Occipital lobe (tissue), 3 donors: Measurements from ENCODE around the gene SLFN14. TPM values are rescaled to one million over a fixed set of nuclear protein-coding genes. Genes with fewer than 3 reads are reported as not detected.
"Not testable (repeated sequence)": the region's sequence is repeated elsewhere in the genome, so short reads cannot be mapped to it uniquely, and the experiment has no call there.

ENCODE experiments used
- DNase-seq: peaks from one replicate; lab custom pipeline; 2025; lab: John Stamatoyannopoulos, UW
- small RNA-seq: library from RNA; depleted of rRNA; stranded (forward); fragments of <200 nt; gene quantifications from one replicate; pipeline ENCODE3, GENCODE V24; 2014
- total RNA-seq: library from RNA; depleted of rRNA; stranded (reverse); fragments of >200 nt; gene quantifications from one replicate; pipeline ENCODE4 v1.2.3, GENCODE V29; 2014

The SLFN14 gene
- total RNA-seq, 1 donor from 2014 or later, result 0.31 TPM

DNA sequence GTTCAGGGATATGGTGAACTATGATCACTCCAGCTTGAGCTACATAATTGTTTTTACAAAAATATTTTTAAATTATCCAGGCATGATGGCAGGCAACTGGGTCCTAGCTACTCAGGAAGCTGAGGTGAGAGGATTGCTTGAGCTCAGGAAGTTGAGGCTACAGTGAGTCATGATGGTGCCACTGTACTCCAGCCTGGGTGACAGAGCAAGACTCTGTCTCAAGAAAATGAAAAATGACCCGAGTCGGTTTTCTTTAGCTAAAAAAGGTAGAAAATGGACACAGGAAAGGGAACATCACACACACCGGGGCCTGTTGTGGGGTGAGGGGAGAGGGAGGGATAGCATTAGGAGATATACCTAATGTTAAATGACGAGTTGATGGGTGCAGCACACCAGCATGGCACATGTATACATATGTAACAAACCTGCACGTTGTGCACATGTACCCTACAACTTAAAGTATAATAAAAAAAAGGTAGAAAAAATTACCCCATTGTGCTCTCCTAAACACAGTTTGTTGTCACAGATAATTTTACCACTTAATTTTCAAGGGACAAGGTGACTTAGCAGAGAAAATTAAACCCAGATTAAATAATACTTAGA, 38.9 kb downstream of the SLFN14 start:
- DNase-seq, result not testable (repeated sequence)

DNA sequence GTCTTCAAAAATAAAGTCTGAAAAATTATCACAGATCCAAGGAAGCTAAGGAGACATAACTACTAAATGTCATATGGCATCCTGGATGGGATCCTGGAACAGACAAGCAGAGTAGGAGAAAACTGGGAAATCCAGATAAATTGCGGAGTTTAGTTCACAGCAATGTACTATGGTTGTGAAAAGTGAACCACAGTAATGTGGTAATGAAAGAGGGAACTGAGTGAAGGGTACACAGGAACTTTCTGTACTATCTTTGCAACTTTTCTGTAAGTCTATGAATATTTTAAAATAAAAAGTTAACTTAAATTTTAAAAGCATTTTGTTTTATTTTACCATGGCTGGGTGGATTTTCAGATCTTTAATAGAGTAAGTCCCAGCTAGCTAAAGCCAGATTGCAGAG, 39.5 kb downstream of the SLFN14 start:
- no peak for DNase-seq

DNA sequence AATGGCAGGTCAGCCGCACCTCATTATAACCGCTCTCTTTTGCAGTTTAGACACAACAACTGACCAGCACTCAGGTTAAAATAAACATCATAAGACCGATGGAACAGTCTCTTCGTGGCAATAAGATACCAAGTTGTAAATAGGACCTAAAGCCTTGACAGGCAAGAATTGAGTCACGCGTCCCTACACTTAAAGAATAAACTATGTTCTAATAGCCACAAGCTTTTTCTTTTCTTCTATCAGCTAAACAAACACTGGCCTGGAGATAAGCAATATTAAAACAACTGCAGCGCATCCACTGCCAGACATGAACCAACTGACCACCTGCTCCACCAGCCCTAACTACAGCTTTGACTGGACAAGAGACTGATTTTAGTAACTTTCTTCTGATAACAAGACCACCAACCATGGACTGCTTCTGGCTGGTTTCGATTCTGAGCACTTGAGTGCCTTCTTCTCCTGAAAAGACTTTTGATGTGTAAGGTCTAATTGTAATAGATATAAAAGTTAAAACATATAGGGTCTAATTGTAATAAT, 40.6 kb downstream of the SLFN14 start:
- no peak for DNase-seq

DNA sequence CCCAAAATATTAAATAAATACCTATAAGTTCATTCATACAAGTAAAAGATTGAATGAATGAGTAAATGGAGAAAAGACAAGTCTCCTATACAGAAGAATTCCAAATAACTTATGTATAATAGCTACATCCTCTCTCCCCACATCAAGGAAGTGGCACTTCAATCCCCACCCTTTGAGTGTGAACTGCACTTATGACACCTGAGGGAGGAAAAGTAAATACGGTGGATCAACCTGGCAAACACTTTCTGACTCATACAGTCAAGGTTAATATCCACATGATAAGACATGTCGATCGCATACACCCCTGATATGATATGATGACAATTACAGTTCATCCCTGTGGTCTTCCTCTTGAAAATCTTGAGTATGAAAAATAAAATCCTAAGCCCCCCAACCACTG, 41.2 kb downstream of the SLFN14 start:
- no peak for DNase-seq

DNA sequence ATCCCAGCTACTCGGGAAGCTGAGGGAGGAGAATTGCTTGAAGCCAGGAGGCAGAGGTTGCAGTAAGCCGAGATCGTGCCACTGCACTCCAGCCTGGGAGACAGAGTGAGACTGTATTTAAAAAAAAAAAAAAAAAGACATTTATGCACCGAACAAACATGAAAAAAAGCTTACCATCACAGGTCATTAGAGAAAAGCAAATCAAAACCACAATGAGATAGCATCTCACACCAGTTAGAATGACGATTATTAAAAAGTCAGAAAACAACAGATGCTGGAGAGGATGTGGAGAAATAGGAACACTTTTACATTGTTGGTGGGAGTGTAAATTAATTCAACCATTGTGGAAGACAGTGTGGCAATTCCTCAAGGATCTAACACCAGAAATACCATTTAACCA, 42.2 kb downstream of the SLFN14 start:
- not testable (repeated sequence) for DNase-seq

DNA sequence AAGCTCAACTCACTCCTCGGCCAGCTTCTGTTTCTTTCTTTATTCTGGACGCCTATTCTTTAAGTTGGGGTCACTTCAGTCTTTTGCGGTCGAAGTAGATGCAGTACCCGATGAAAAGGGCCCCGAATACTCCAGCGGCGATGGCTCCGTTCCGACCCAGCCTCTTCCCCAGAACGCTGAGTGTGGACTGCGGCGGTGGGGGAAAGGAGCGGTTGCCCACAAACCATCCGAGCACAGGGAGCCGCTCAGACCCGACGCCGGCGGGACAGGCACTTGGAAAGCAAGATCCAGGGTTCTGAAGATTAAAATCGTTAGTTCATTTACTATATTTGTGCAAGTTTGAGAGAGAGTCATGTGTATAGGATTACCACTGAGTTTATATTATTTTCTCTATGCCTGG, 45.6 kb downstream of the SLFN14 start:
- no peak for DNase-seq

DNA sequence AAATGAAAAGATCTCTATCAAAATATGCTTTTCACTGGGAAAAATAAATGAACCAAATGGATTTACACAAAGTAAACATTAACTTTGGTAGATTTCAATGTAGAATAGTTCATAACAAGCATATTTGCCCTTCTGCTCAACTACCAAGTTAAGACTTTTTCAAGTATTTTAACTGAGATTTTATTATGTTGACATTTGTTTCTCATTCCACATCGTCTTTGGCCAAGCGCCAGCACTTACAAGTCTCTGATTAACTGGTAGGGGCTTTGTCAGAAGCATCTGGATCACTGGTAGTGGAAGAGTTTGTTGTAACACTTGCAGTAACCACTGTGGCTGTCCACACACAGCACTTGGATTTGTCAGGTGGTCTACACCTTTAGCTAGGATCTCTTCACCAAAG, 46.1 kb downstream of the SLFN14 start:
- no peak for DNase-seq

Small RNA genes within 50 kb of the gene (small RNA-seq; reads per million reads assigned to genes)
- not detected for gene AC004134.1
- gene AC015911.1, result not detected
- 11.0 reads per million, percentile 92 among the genes with 10 or more reads in this experiment for gene SNORD7

Other genes starting within 250 kb of the SLFN14 start
- 3.3 TPM for gene SLFN11, start 187.2 kb downstream of the SLFN14 start, total RNA-seq
- gene SLFN12, start 128.3 kb downstream of the SLFN14 start, total RNA-seq, result 4.1 TPM
- gene SLFN13, start 112.1 kb downstream of the SLFN14 start, total RNA-seq, result 0.31 TPM
- gene SLFN12L, start 23.1 kb downstream of the SLFN14 start, total RNA-seq, result not detected
- gene PEX12, start 17.8 kb upstream of the SLFN14 start, total RNA-seq, result 6.6 TPM
- 123 TPM for gene AP2B1, start 26.5 kb upstream of the SLFN14 start, total RNA-seq
- 5.1 TPM for gene RASL10B, start 170.8 kb upstream of the SLFN14 start, total RNA-seq
- 0.16 TPM for gene GAS2L2, start 192.4 kb upstream of the SLFN14 start, total RNA-seq
- not detected for gene C17orf50, start 200.1 kb upstream of the SLFN14 start, total RNA-seq
- 8.9 TPM for gene MMP28, start 234.8 kb upstream of the SLFN14 start, total RNA-seq
- 72.8 TPM for gene TAF15, start 248.7 kb upstream of the SLFN14 start, total RNA-seq